GM10266 (cell line): Measurements from ENCODE around the gene MSL3.

ENCODE experiments used
- DNase-seq: peaks from one replicate; pipeline ENCODE4 v3.0.0; 2012; ENCODE audit errors: extremely low spot score
- TF ChIP-seq, protein P1 (sequence below): IDR thresholded peaks from 2 replicates; pipeline ENCODE4 v1.5.1; 2012; ENCODE audit warnings: mild to moderate bottlenecking, low read depth; ENCODE audit not compliant: control insufficient read depth, insufficient read depth; ENCODE audit errors: missing control alignments

Gene MSL3

GRCh38 chrX:11739776-11740175, 18.3 kb upstream of the MSL3 start:
- TF ChIP-seq, protein P1, sequence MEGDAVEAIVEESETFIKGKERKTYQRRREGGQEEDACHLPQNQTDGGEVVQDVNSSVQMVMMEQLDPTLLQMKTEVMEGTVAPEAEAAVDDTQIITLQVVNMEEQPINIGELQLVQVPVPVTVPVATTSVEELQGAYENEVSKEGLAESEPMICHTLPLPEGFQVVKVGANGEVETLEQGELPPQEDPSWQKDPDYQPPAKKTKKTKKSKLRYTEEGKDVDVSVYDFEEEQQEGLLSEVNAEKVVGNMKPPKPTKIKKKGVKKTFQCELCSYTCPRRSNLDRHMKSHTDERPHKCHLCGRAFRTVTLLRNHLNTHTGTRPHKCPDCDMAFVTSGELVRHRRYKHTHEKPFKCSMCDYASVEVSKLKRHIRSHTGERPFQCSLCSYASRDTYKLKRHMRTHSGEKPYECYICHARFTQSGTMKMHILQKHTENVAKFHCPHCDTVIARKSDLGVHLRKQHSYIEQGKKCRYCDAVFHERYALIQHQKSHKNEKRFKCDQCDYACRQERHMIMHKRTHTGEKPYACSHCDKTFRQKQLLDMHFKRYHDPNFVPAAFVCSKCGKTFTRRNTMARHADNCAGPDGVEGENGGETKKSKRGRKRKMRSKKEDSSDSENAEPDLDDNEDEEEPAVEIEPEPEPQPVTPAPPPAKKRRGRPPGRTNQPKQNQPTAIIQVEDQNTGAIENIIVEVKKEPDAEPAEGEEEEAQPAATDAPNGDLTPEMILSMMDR, result no peak
- DNase-seq, result no peak

GRCh38 chrX:11740794-11741193, 17.2 kb upstream of the MSL3 start:
- TF ChIP-seq, protein P1, result no peak
- no peak for DNase-seq

- no peak for DNase-seq
- TF ChIP-seq, protein P1, result no peak
These were observed 16.5 kb upstream of the MSL3 start for GRCh38 chrX:11741574-11741973.

GRCh38 chrX:11745881-11746280, 12.2 kb upstream of the MSL3 start:
- TF ChIP-seq, protein P1, result no peak
- DNase-seq, result no peak

DNA sequence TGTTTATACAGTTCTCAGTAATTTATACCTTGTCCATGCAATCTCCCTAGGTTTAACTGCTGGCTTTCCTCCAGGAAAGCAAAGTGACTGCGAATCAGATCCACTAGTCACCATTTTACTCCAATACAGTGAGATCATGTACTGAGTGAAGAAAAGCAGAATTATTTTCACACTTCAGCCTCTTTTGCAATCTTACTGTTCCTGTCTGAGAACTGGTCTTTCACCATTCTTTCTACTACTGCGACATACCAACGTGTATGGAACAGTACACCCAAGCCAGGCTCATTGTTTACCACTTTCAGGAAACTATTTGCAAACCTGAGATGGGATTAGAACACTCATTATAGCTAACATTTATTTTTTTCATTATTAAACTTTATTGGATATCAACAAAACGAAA, 8.0 kb upstream of the MSL3 start:
- TF ChIP-seq, protein P1, result no peak
- no peak for DNase-seq

GRCh38 chrX:11750694-11751093, 7.3 kb upstream of the MSL3 start:
- no peak for DNase-seq
- TF ChIP-seq, protein P1, result no peak

DNA sequence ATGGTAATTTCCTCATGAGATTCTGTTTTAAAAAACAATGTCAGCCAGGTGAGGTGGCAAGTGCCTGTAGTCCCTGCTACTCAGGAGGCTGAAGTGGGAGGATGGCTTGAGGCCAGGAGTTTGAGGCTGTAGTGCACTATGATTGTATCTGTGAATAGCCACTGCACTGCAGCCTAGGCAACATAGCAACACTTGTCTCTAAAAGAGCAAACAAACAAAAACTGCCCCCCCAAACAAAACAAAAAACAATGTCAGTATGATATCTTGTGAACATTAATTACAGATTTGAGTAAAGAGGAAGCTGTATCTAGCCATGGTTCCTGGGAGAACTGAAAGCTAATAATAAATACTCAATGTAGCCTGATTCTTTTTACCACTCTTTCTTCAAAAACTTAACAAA, 6.8 kb upstream of the MSL3 start:
- TF ChIP-seq, protein P1, result no peak
- DNase-seq, result no peak
